Caco-2 (cell line): ENCODE data around the gene FOXE1. TPM values are rescaled to one million over a fixed set of nuclear protein-coding genes. Genes with fewer than 3 reads are reported as not detected.

ENCODE experiments used
- BruUV-seq: library from RNA; stranded (reverse); fragments of 400-500 nt; replicated peaks from 2 replicates; lab custom pipeline; 2021; lab: Mats Ljungman, UMichigan
- CTCF ChIA-PET: fragments of 300-600 bp; sonication (Branson Sonifier 250); formaldehyde crosslinking; loops from one replicate; lab custom pipeline; 2022; ENCODE audit warnings: antibody characterized with exemption; lab: Charles Lee
- POLR2A ChIA-PET: fragments of 300-600 bp; sonication (Branson Sonifier 250); formaldehyde crosslinking; loops from one replicate; lab custom pipeline; 2022; ENCODE audit warnings: antibody characterized with exemption; lab: Charles Lee
- DNase-seq, 2 experiments: peaks; one replicate each; pipeline versions ENCODE4 v3.0.0 to v3.0.0-alpha.2; 2020 to 2022
- H3K27me3 ChIP-seq: replicated peaks from 2 replicates; pipeline ENCODE4 v1.6.0; 2011; ENCODE audit warnings: low read length; ENCODE audit not compliant: control insufficient read depth, insufficient read depth
- H3K36me3 ChIP-seq: 2 replicates; pipeline ENCODE4 v1.5.1; 2011; ENCODE audit warnings: low read length; ENCODE audit not compliant: control insufficient read depth, insufficient read depth
- H3K4me1 ChIP-seq: fragments of 250-450 bp; sonication (Bioruptor Pico); 2 replicates; pipeline ENCODE4 v1.5.1; 2020; ENCODE audit warnings: mild to moderate bottlenecking
- H3K4me3 ChIP-seq: 2 replicates; pipeline ENCODE4 v1.5.1; 2011; ENCODE audit warnings: low read depth, mild to moderate bottlenecking, control low read depth, low read length
- H3K9me3 ChIP-seq: fragments of 250-450 bp; sonication (Bioruptor Pico); 2 replicates; pipeline ENCODE4 v1.5.1; 2020; ENCODE audit warnings: mild to moderate bottlenecking, moderate library complexity
- H3K27ac Mint-ChIP-seq: one replicate; pipeline ENCODE4 v1.8.0; 2022; ENCODE audit warnings: mixed read lengths; ENCODE audit not compliant: unreplicated experiment
- H3K27me3 Mint-ChIP-seq: one replicate; pipeline ENCODE4 v1.8.0; 2022; ENCODE audit warnings: mixed read lengths; ENCODE audit not compliant: insufficient read depth, unreplicated experiment
- H3K36me3 Mint-ChIP-seq: one replicate; pipeline ENCODE4 v1.8.0; 2022; ENCODE audit warnings: mild to moderate bottlenecking, mixed read lengths; ENCODE audit not compliant: insufficient read depth, unreplicated experiment
- H3K4me1 Mint-ChIP-seq: one replicate; pipeline ENCODE4 v1.8.0; 2022; ENCODE audit warnings: low read depth, mixed read lengths; ENCODE audit not compliant: unreplicated experiment
- H3K4me3 Mint-ChIP-seq: one replicate; pipeline ENCODE4 v1.8.0; 2022; ENCODE audit warnings: mild to moderate bottlenecking, moderate library complexity, mixed read lengths; ENCODE audit not compliant: unreplicated experiment
- H3K9me3 Mint-ChIP-seq: one replicate; pipeline ENCODE4 v1.8.0; 2022; ENCODE audit warnings: mixed read lengths; ENCODE audit not compliant: unreplicated experiment
- intact Hi-C: fragments of 100-400 bp; cut with micrococcal nuclease; formaldehyde crosslinking; loops from one replicate; pipeline ENCODE4 v1.10.0; 2022; ENCODE audit not compliant: unreplicated experiment
- total RNA-seq: library from RNA; stranded (reverse); gene quantifications from 2 replicates; pipeline ENCODE4 v1.2.3, GENCODE V29; 2022
- TF ChIP-seq, protein P1 (sequence below), 2 experiments: fragments of 200-600 bp in 1 of 2; IDR thresholded peaks; 1 replicate in 1 of 2; 2 replicates in 1 of 2; pipeline versions ENCODE4 v1.5.1 to v1.8.0; 2011 to 2022; ENCODE audit warnings: antibody characterized with exemption in 1 of 2, control low read depth in 1 of 2, inconsistent platforms in 1 of 2, low read depth in 1 of 2, low read length in 1 of 2, mild to moderate bottlenecking in 1 of 2, moderate library complexity in 1 of 2; ENCODE audit not compliant: insufficient read depth in 1 of 2, severe bottlenecking in 1 of 2, unreplicated experiment in 1 of 2

The FOXE1 gene
- total RNA-seq, 1 experiment from 2014 or later = not detected

DNA sequence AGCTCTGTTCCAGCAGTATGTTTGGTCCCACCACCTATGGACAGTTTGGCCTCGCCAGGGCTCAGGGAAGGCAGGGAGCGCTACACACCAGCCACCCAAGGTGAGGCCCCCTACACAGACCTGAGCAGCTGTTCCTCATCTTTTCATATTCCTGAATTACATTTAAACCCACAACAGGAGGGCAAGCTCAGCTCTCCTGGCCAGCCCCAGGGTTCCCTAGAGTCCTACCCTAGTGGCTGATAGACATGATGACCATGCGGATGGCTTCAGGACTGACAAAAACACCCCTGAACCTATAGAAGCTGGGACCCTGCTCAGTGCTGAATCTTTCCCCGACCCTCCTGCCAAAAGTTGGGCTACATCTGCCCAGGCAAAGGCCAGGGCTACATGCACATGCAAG is 6.7 kb upstream of the FOXE1 start:
- intact Hi-C loops = no loop called here
- Mint-ChIP-seq H3K9me3 (no peaks in the 10 kb centered on the region), H3K36me3 (no peaks in the 10 kb centered on the region), H3K4me3 (no peak overlapping the region), H3K27me3 (no peaks in the 10 kb centered on the region), H3K4me1 (no peaks in the 10 kb centered on the region), H3K27ac (peak overlapping the region; percentile 18)
- BruUV-seq = no TSS peak
- CTCF ChIA-PET = no interaction called here
- POLR2A ChIA-PET = no interaction called here
- Histone ChIP-seq H3K4me3 (no peak overlapping the region), H3K4me1 (no peaks in the 10 kb centered on the region), H3K27me3 (no peaks in the 10 kb centered on the region), H3K9me3 (no peaks in the 10 kb centered on the region), H3K36me3 (no peaks in the 10 kb centered on the region)
- TF ChIP-seq, protein P1, sequence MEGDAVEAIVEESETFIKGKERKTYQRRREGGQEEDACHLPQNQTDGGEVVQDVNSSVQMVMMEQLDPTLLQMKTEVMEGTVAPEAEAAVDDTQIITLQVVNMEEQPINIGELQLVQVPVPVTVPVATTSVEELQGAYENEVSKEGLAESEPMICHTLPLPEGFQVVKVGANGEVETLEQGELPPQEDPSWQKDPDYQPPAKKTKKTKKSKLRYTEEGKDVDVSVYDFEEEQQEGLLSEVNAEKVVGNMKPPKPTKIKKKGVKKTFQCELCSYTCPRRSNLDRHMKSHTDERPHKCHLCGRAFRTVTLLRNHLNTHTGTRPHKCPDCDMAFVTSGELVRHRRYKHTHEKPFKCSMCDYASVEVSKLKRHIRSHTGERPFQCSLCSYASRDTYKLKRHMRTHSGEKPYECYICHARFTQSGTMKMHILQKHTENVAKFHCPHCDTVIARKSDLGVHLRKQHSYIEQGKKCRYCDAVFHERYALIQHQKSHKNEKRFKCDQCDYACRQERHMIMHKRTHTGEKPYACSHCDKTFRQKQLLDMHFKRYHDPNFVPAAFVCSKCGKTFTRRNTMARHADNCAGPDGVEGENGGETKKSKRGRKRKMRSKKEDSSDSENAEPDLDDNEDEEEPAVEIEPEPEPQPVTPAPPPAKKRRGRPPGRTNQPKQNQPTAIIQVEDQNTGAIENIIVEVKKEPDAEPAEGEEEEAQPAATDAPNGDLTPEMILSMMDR (IDR thresholded peaks at IDR 0.05; ENCODE audit: insufficient read depth in 1 of 2, low read depth in 1 of 2, low read length in 1 of 2, severe bottlenecking in 1 of 2, unreplicated experiment in 1 of 2) = no peak
- no peak for DNase-seq

DNA sequence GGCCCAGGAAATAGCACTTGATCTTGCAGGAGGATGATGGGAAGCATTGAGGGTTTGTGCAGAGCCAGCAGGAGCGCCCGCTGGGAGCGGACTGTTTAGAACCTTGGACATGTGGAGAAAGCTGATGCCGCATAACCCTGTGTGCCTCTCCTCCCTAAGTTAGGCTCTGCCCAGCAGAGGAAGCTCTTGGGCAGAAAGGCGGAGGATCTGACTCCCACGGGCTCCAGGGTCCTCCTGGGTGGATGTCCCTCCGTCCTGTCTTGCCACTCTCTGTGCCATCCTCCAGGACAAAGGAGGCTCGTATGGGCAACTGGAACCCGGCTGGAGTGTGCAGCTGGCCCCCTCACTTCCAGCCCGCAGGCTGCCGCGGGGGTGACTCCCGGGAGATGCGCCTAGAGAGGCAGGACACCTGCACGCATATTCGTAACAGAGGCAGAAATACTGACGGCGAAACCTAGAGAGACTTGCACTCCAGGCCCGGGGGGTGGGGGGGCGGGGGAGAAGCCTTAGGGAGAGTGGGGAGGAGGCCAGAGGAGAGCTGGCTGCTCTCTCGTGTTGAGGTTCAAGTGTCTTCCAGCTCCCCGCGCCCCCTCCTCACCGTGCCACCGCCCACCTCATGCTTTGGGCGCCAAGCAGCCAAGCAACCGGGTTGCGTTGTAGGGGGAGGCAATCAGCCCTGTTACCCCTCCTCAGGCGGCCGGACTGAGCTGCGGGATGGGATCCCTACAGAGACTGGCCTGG is 5.4 kb upstream of the FOXE1 start:
- no TSS peak for BruUV-seq
- Histone ChIP-seq H3K36me3 (no peaks in the 10 kb centered on the region), H3K4me1 (no peaks in the 10 kb centered on the region), H3K27me3 (no peaks in the 10 kb centered on the region), H3K4me3 (no peak overlapping the region), H3K9me3 (no peaks in the 10 kb centered on the region)
- no peaks in the 10 kb centered on the region for H3K9me3 Mint-ChIP-seq
- ChIA-PET CTCF (no interaction called here), POLR2A (no interaction called here)
- H3K27me3 Mint-ChIP-seq = no peaks in the 10 kb centered on the region
- intact Hi-C loops = no loop called here
- H3K36me3 Mint-ChIP-seq = no peaks in the 10 kb centered on the region
- no peaks in the 10 kb centered on the region for H3K4me1 Mint-ChIP-seq
- TF ChIP-seq, protein P1 (IDR thresholded peaks at IDR 0.05; ENCODE audit: insufficient read depth in 1 of 2, low read depth in 1 of 2, low read length in 1 of 2, severe bottlenecking in 1 of 2, unreplicated experiment in 1 of 2) = no peak
- no peak for DNase-seq
- H3K27ac Mint-ChIP-seq = no peak overlapping the region
- H3K4me3 Mint-ChIP-seq = no peak overlapping the region

DNA sequence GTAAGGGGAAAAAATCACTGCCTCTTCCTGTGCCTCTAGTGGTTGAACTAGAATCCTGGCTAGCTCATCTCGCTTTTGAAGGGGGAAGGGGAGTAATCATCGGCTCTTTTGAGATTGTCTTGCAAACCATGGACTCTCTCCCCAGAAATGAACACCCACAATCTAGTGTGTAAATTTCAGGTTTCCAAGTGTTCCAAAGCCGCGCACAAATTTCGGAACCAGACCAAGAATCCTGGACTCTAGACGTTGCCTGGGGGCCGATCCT is 4.9 kb upstream of the FOXE1 start:
- Mint-ChIP-seq H3K4me3 (no peak overlapping the region), H3K4me1 (no peaks in the 10 kb centered on the region), H3K9me3 (no peaks in the 10 kb centered on the region), H3K36me3 (no peaks in the 10 kb centered on the region), H3K27me3 (no peaks in the 10 kb centered on the region), H3K27ac (no peak overlapping the region)
- DNase-seq = no peak
- no TSS peak for BruUV-seq
- TF ChIP-seq, protein P1 (IDR thresholded peaks at IDR 0.05; ENCODE audit: insufficient read depth in 1 of 2, low read depth in 1 of 2, low read length in 1 of 2, severe bottlenecking in 1 of 2, unreplicated experiment in 1 of 2) = no peak
- Histone ChIP-seq H3K9me3 (no peaks in the 10 kb centered on the region), H3K27me3 (no peaks in the 10 kb centered on the region), H3K4me3 (no peak overlapping the region), H3K4me1 (no peaks in the 10 kb centered on the region), H3K36me3 (no peaks in the 10 kb centered on the region)
- ChIA-PET POLR2A (no interaction called here), CTCF (no interaction called here)
- intact Hi-C loops = no loop called here
